ENCODE data around the gene INPP5E. TPM values are rescaled to one million over a fixed set of nuclear protein-coding genes. Genes with fewer than 3 reads are reported as not detected.

INPP5E gene
- total RNA-seq, 2 donors from 2014 or later = 8.8 to 25.4 TPM

- no peak for ATAC-seq
- TF ChIP-seq, protein P1, sequence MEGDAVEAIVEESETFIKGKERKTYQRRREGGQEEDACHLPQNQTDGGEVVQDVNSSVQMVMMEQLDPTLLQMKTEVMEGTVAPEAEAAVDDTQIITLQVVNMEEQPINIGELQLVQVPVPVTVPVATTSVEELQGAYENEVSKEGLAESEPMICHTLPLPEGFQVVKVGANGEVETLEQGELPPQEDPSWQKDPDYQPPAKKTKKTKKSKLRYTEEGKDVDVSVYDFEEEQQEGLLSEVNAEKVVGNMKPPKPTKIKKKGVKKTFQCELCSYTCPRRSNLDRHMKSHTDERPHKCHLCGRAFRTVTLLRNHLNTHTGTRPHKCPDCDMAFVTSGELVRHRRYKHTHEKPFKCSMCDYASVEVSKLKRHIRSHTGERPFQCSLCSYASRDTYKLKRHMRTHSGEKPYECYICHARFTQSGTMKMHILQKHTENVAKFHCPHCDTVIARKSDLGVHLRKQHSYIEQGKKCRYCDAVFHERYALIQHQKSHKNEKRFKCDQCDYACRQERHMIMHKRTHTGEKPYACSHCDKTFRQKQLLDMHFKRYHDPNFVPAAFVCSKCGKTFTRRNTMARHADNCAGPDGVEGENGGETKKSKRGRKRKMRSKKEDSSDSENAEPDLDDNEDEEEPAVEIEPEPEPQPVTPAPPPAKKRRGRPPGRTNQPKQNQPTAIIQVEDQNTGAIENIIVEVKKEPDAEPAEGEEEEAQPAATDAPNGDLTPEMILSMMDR (IDR thresholded peaks at IDR 0.05) = no peak
- TF ChIP-seq POLR2A (IDR thresholded peaks at IDR 0.05) = no peak
- H3K27ac ChIP-seq = no peak overlapping the region
- H3K27me3 ChIP-seq = no peaks in the 10 kb centered on the region
- H3K4me1 ChIP-seq = peaks cover 18% of the 10 kb centered on the region
- intact Hi-C loops (cut with DNase I) = no loop called here
- DNase-seq = no peak
- WGBS, 2 donors = 93 to 97% methylated on average over 11 to 19 of the region's 21 CpGs
- H3K4me3 ChIP-seq = no peak overlapping the region
- peaks cover 0 to 36% of the 10 kb centered on the region in 2 donors for H3K36me3 ChIP-seq (replicated peaks in 1 of 2; ENCODE audit: insufficient read depth in 1 of 2, low read depth in 2 of 2)
- H3K9me3 ChIP-seq = no peaks in the 10 kb centered on the region
Observed at GRCh38 chr9:136394312-136395019, 45.2 kb downstream of the INPP5E start.

DNA sequence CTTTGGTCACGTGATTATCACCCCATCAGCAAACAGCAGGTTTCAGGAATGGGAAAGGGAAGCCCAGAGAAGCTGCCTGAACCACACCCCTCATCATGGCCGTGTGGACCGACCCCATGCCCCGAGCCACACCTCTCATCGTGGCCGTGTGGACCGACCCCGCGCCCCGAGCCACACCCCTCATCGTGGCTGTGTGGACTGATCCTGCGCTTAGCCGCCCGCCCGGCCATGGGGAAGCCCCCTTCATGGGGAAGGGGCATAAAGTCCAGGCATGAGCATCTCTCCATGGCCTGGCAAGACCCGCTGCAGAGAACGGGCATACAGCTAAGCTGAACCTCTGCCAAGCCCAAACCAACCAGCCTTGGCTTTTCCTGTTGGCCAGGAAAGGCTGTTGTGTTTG, 46.1 kb downstream of the INPP5E start:
- Histone ChIP-seq H3K9me3 (no peaks in the 10 kb centered on the region), H3K36me3 (replicated peaks in 1 of 2; ENCODE audit: insufficient read depth in 1 of 2, low read depth in 2 of 2) (peaks cover 0 to 36% of the 10 kb centered on the region in 2 donors), H3K27me3 (no peaks in the 10 kb centered on the region), H3K4me3 (no peak overlapping the region), H3K27ac (no peak overlapping the region), H3K4me1 (peaks cover 9% of the 10 kb centered on the region)
- WGBS, 2 donors = 87 to 91% methylated on average over 10 to 17 of the region's 17 CpGs
- no peak for DNase-seq
- intact Hi-C loops (cut with DNase I) = no loop called here
- ATAC-seq = no peak
- no peak for TF ChIP-seq POLR2A (IDR thresholded peaks at IDR 0.05)
- TF ChIP-seq, protein P1 (IDR thresholded peaks at IDR 0.05) = no peak

- H3K9me3 ChIP-seq = no peaks in the 10 kb centered on the region
- DNase-seq (no peak), ATAC-seq (no peak)
- peaks cover 0 to 40% of the 10 kb centered on the region in 2 donors for H3K36me3 ChIP-seq (replicated peaks in 1 of 2; ENCODE audit: insufficient read depth in 1 of 2, low read depth in 2 of 2)
- no peaks in the 10 kb centered on the region for H3K27me3 ChIP-seq
- H3K4me3 ChIP-seq = no peak overlapping the region
- TF ChIP-seq POLR2A (IDR thresholded peaks at IDR 0.05) = no peak
- TF ChIP-seq, protein P1 (IDR thresholded peaks at IDR 0.05) = no peak
- WGBS, 2 donors = 86 to 90% methylated on average over 2 to 19 of the region's 21 CpGs
- H3K4me1 ChIP-seq = peaks cover 1% of the 10 kb centered on the region
- H3K27ac ChIP-seq = no peak overlapping the region
- intact Hi-C loops (cut with DNase I) = no loop called here
Observed at GRCh38 chr9:136392538-136393449, 46.9 kb downstream of the INPP5E start.

DNA sequence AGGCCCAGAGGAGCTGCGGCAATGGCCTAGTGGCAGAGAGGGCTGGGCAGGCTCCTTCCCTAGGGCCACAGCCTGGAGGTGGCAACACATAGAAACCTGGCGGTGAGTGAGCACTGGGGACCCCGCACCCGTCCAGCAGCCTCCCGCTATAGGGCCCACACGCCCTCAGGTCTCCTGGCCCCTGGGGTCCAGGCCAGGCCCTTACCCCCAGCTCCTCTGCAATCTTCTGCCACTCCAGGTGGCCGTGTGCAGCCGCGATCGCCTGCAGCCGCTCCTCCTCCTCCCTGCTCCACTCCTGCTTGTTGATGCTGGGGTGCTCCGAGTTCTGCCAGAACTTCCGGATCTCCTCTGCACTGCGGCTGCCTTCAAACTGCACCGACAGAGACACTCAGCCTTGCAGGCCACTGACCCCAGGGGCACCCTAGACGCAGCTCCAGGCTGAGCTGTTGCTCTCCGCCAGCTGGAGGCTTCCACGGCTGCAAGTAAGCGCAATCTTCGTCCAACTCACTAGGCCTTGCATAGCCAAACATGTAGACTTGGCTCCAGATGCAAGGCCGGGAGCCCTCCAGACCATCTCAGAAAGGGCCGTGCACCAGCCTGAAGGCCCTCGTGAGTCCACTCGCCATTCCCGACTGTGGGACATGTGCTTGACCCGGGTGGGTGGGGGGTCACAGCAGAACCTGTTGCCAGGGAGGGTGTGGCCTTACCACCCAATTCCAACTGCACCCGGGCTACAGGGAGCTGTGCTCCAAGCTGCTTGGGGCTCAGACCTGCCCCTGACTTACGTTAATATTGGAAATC, 47.7 kb downstream of the INPP5E start:
- peak in 1 of 4 donors; percentile 9 for DNase-seq
- no peak for ATAC-seq
- intact Hi-C loops (cut with DNase I) = no loop called here
- H3K4me1 ChIP-seq = no peaks in the 10 kb centered on the region
- 84 to 91% methylated on average over 13 to 28 of the region's 28 CpGs for WGBS, 2 donors
- H3K9me3 ChIP-seq = no peaks in the 10 kb centered on the region
- no peak overlapping the region for H3K27ac ChIP-seq
- H3K27me3 ChIP-seq = no peaks in the 10 kb centered on the region
- TF ChIP-seq, protein P1 (IDR thresholded peaks at IDR 0.05) = no peak
- no peak for TF ChIP-seq POLR2A (IDR thresholded peaks at IDR 0.05)
- H3K36me3 ChIP-seq (replicated peaks in 1 of 2; ENCODE audit: insufficient read depth in 1 of 2, low read depth in 2 of 2) = peaks cover 0 to 41% of the 10 kb centered on the region in 2 donors
- no peak overlapping the region for H3K4me3 ChIP-seq
